IMR-90 (cell line): ENCODE measurements around the gene OSER1. TPM values are rescaled to one million over a fixed set of nuclear protein-coding genes. Genes with fewer than 3 reads are reported as not detected.
A peak's percentile ranks its signal among the peaks of the same experiment; 100 is the strongest.

Experiments
- ATAC-seq: fragments of 200-7000 bp; cut with Tn5 transposase; 2 replicates; pipeline ENCODE4 v1.9.1; 2020; ENCODE audit warnings: low read depth, mild to moderate bottlenecking, moderate library complexity
- BruUV-seq: library from RNA; stranded (reverse); fragments of 400-500 nt; replicated peaks from 2 replicates; lab custom pipeline; 2021; lab: Mats Ljungman, UMichigan
- CTCF ChIA-PET: fragments of 300-600 bp; formaldehyde crosslinking; extraction: SDS; loops from one replicate; lab custom pipeline; 2021; ENCODE audit warnings: antibody characterized with exemption; lab: Yijun Ruan, JAX
- POLR2A ChIA-PET: fragments of 300-600 bp; sonication (Branson Sonifier 250); formaldehyde crosslinking; loops from one replicate; lab custom pipeline; 2022; ENCODE audit warnings: antibody characterized with exemption; ENCODE audit not compliant: unreplicated experiment; lab: Charles Lee
- DNase-seq: peaks from one replicate; pipeline ENCODE4 v3.0.0; 2013
- H2AFZ ChIP-seq: replicated peaks from 2 replicates; pipeline ENCODE3; 2013; ENCODE audit warnings: low read length, mild to moderate bottlenecking; ENCODE audit not compliant: poor library complexity
- H2AK5ac ChIP-seq: 2 replicates; pipeline ENCODE4 v1.6.1; 2013; ENCODE audit warnings: low read depth, low read length, inconsistent platforms
- H2AK9ac ChIP-seq: replicated peaks from 2 replicates; pipeline ENCODE3; 2013; ENCODE audit warnings: mild to moderate bottlenecking, low read depth, low read length, moderate library complexity; ENCODE audit not compliant: poor library complexity
- H2BK120ac ChIP-seq: 2 replicates; pipeline ENCODE4 v1.6.1; 2013; ENCODE audit warnings: low read depth, low read length, inconsistent platforms
- H2BK15ac ChIP-seq: 3 replicates; pipeline ENCODE4 v1.6.1; 2013; ENCODE audit warnings: low read depth, low read length, inconsistent platforms
- H2BK20ac ChIP-seq: 2 replicates; pipeline ENCODE4 v1.6.1; 2013; ENCODE audit warnings: low read depth, mild to moderate bottlenecking, inconsistent platforms, low read length, moderate library complexity
- H2BK5ac ChIP-seq: 2 replicates; pipeline ENCODE4 v1.6.1; 2013; ENCODE audit warnings: mild to moderate bottlenecking, low read depth, low read length, inconsistent platforms; ENCODE audit not compliant: poor library complexity, severe bottlenecking
- H3K14ac ChIP-seq: replicated peaks from 2 replicates; pipeline ENCODE4 v1.6.1; 2013; ENCODE audit warnings: low read depth, low read length, inconsistent platforms
- H3K18ac ChIP-seq: 2 replicates; pipeline ENCODE4 v1.6.1; 2013; ENCODE audit warnings: low read depth, low read length, control low read depth
- H3K23ac ChIP-seq: 2 replicates; pipeline ENCODE4 v1.6.1; 2013; ENCODE audit warnings: low read depth, low read length, inconsistent platforms
- H3K27ac ChIP-seq: 2 replicates; pipeline ENCODE4 v1.5.1; 2013; ENCODE audit warnings: mild to moderate bottlenecking, control low read depth, low read length; ENCODE audit not compliant: insufficient read depth
- H3K27me3 ChIP-seq: 2 replicates; pipeline ENCODE4 v1.6.1; 2013; ENCODE audit warnings: low read length; ENCODE audit not compliant: control insufficient read depth, insufficient read depth
- H3K36me3 ChIP-seq: 2 replicates; pipeline ENCODE4 v1.6.1; 2013; ENCODE audit warnings: low read length, mixed read lengths; ENCODE audit not compliant: control insufficient read depth, insufficient read depth
- H3K4ac ChIP-seq: 2 replicates; pipeline ENCODE4 v1.6.1; 2013; ENCODE audit warnings: low read depth, low read length, inconsistent platforms
- H3K4me1 ChIP-seq: 2 replicates; pipeline ENCODE4 v1.6.1; 2013; ENCODE audit warnings: low read length, mixed read lengths; ENCODE audit not compliant: control insufficient read depth, insufficient read depth
- H3K4me2 ChIP-seq: 2 replicates; pipeline ENCODE4 v1.6.1; 2013; ENCODE audit warnings: low read depth, mild to moderate bottlenecking, control low read depth, low read length, moderate library complexity
- H3K4me3 ChIP-seq: 2 replicates; pipeline ENCODE4 v1.5.1; 2013; ENCODE audit warnings: low read depth, mild to moderate bottlenecking, control low read depth, low read length, moderate library complexity; ENCODE audit not compliant: insufficient read depth
- H3K56ac ChIP-seq: 2 replicates; pipeline ENCODE4 v1.6.1; 2013; ENCODE audit warnings: low read length, inconsistent platforms; ENCODE audit not compliant: insufficient read depth; ENCODE audit errors: extremely low read depth
- H3K79me1 ChIP-seq, 2 experiments: 2 replicates each; pipeline ENCODE4 v1.6.1; 2013; ENCODE audit warnings: low read length in 2 of 2, inconsistent platforms in 1 of 2, low read depth in 1 of 2
- H3K9ac ChIP-seq: 2 replicates; pipeline ENCODE4 v1.6.1; 2013; ENCODE audit warnings: low read depth, low read length, control low read depth
- H3K9me1 ChIP-seq: 2 replicates; pipeline ENCODE4 v1.6.1; 2013; ENCODE audit warnings: low read length, inconsistent platforms; ENCODE audit not compliant: insufficient read depth
- H3K9me3 ChIP-seq: 2 replicates; pipeline ENCODE4 v1.6.1; 2013; ENCODE audit warnings: low read length; ENCODE audit not compliant: control insufficient read depth, insufficient read depth
- H4K20me1 ChIP-seq: 2 replicates; pipeline ENCODE4 v1.6.1; 2013; ENCODE audit warnings: low read length, inconsistent platforms; ENCODE audit not compliant: insufficient read depth
- H4K5ac ChIP-seq: 2 replicates; pipeline ENCODE4 v1.6.1; 2013; ENCODE audit warnings: mild to moderate bottlenecking, low read depth, low read length, control low read depth
- H4K8ac ChIP-seq, 2 experiments: 2 replicates each; pipeline ENCODE4 v1.6.1; 2013; ENCODE audit warnings: low read depth in 2 of 2, low read length in 2 of 2, control low read depth in 1 of 2, inconsistent platforms in 1 of 2
- H4K91ac ChIP-seq: 2 replicates; pipeline ENCODE4 v1.6.1; 2013; ENCODE audit warnings: low read depth, low read length, inconsistent platforms; ENCODE audit not compliant: insufficient read depth
- CEBPB ChIP-seq: IDR thresholded peaks from 2 replicates; pipeline ENCODE4 v1.6.1; 2012; ENCODE audit warnings: low read depth, low read length, improper control_type of control experiment
- CHD1 ChIP-seq: IDR thresholded peaks from 2 replicates; pipeline ENCODE4 v1.6.1; 2012; ENCODE audit warnings: low read depth, low read length, improper control_type of control experiment
- FOS ChIP-seq: fragments of 150-350 bp; IDR thresholded peaks from 2 replicates; pipeline ENCODE4 v1.6.1; 2016; ENCODE audit warnings: low read depth, low read length
- MAFK ChIP-seq: IDR thresholded peaks from 2 replicates; pipeline ENCODE4 v1.6.1; 2012; ENCODE audit warnings: low read depth, low read length, improper control_type of control experiment
- MAZ ChIP-seq: IDR thresholded peaks from 2 replicates; pipeline ENCODE4 v1.6.1; 2012; ENCODE audit warnings: low read depth, mild to moderate bottlenecking, low read length, improper control_type of control experiment, moderate library complexity, borderline replicate concordance
- MXI1 ChIP-seq: IDR thresholded peaks from 2 replicates; pipeline ENCODE4 v1.6.1; 2012; ENCODE audit warnings: low read depth, mild to moderate bottlenecking, low read length, moderate library complexity, borderline replicate concordance
- NFE2L2 ChIP-seq: fragments of 150-350 bp; IDR thresholded peaks from 2 replicates; pipeline ENCODE4 v1.6.1; 2016; ENCODE audit warnings: low read depth, mild to moderate bottlenecking, low read length
- POLR2A ChIP-seq: IDR thresholded peaks from 2 replicates; pipeline ENCODE4 v1.6.1; 2012; ENCODE audit warnings: mild to moderate bottlenecking, low read depth, low read length
- RAD21 ChIP-seq: IDR thresholded peaks from 2 replicates; pipeline ENCODE4 v1.6.1; 2012; ENCODE audit warnings: low read length, improper control_type of control experiment
- RCOR1 ChIP-seq: IDR thresholded peaks from 2 replicates; pipeline ENCODE4 v1.6.1; 2012; ENCODE audit warnings: mild to moderate bottlenecking, low read length, improper control_type of control experiment; ENCODE audit not compliant: insufficient replicate concordance
- RFX5 ChIP-seq: IDR thresholded peaks from 2 replicates; pipeline ENCODE4 v1.8.0; 2012; ENCODE audit warnings: low read depth, mild to moderate bottlenecking, low read length, moderate library complexity
- SMC3 ChIP-seq: fragments of 150-350 bp; IDR thresholded peaks from 2 replicates; pipeline ENCODE4 v1.6.1; 2016; ENCODE audit warnings: low read depth, mild to moderate bottlenecking, antibody characterized with exemption, low read length, moderate library complexity
- WGBS, 2 experiments: methylation state at CpG; one replicate each; pipeline versions ENCODE4 v1.1.5 to v1.1.7; 2013; ENCODE audit warnings: missing lambda C conversion rate in 2 of 2; ENCODE audit not compliant: insufficient read length in 1 of 2; ENCODE audit errors: extremely low coverage in 2 of 2; 5-methylcytosine and 5-hydroxymethylcytosine counted together
- dilution Hi-C: fragments of 300-500 bp; cut with HindIII; formaldehyde crosslinking; loops from one replicate; pipeline ENCODE4 v1.14.3; 2018; ENCODE audit warnings: low sequenced_read_pairs; ENCODE audit not compliant: unreplicated experiment
- in situ Hi-C: fragments of 300-500 bp; cut with MboI; formaldehyde crosslinking; loops from 3 replicates; pipeline ENCODE4 v1.14.3; 2019; ENCODE audit warnings: low sequenced_read_pairs, inconsistent platforms, mixed read lengths
- intact Hi-C: fragments of 100-400 bp; cut with micrococcal nuclease; formaldehyde crosslinking; loops from 2 replicates; pipeline ENCODE4 v1.10.0; 2022
- polyA plus RNA-seq, 3 experiments: library from polyadenylated mRNA; depleted of rRNA; stranded (reverse); fragments of >200 nt; gene quantifications; 2 replicates each; pipeline ENCODE4 v1.2.3, GENCODE V29; 2012; ENCODE audit warnings: low replicate concordance in 1 of 3
- total RNA-seq: library from RNA; depleted of rRNA; stranded (reverse); fragments of >200 nt; gene quantifications from 2 replicates; pipeline ENCODE4 v1.2.3, GENCODE V29; 2012
- TF ChIP-seq, protein P1 (sequence below): fragments of 150-350 bp; IDR thresholded peaks from 2 replicates; pipeline ENCODE4 v1.6.1; 2016; ENCODE audit warnings: low read depth, mild to moderate bottlenecking, low read length, moderate library complexity, borderline replicate concordance
- TF ChIP-seq, protein P2 (sequence below): conservative IDR thresholded peaks from 2 replicates; pipeline ENCODE4 v1.5.1; 2012; ENCODE audit warnings: mild to moderate bottlenecking, low read depth, low read length, improper control_type of control experiment
- TF ChIP-seq, protein P3 (sequence below): fragments of 150-350 bp; IDR thresholded peaks from 2 replicates; pipeline ENCODE4 v1.6.1; 2017; ENCODE audit warnings: mild to moderate bottlenecking, antibody characterized with exemption, low read length, low read depth

OSER1 gene
- total and polyA plus RNA-seq, 2 of the 4 experiments (the other 2 are of a cell fraction) = 32.6 to 70.6 TPM

DNA sequence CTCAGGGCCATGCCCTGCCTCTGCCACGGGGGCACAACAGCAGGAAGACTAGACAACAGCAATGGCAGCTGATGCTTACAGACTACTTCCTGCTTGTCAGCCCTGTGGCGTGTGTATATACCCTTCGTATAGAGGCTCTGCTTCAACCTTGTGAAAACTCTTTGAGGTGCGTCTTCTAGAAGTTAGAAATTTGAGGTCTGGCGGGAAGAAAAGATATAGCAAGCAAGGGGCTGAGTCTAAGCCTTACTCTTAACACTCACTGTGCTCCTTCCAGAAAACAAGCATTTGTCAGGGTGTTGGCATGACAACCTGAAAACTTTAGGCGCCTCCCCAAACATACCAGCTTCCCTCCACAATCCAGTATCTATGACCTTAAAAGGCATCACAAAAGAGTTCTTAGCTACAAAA, 56.9 kb downstream of the OSER1 start:
- no peak overlapping the region for H3K27ac ChIP-seq
- H2BK20ac ChIP-seq = peak overlapping the region; percentile 1; the same call in 1 of the 2 replicates
- H3K18ac ChIP-seq = no peak overlapping the region
- DNase-seq (peak; percentile 13), ATAC-seq (peak; percentile 49)
- peak overlapping the region; percentile 38; the same call in 1 of the 2 replicates for H3K9ac ChIP-seq
- no peak overlapping the region for H2AK9ac ChIP-seq
- dilution Hi-C loops (no loop called here), intact Hi-C loops (no loop called here), in situ Hi-C loops (no loop called here)
- H4K8ac ChIP-seq = peak overlapping the region; percentile 15 to 75; a peak in 3 of 4 replicates
- peak overlapping the region; percentile 7; the same call in 1 of the 3 replicates for H2BK15ac ChIP-seq
- CTCF ChIA-PET = no interaction called here
- POLR2A ChIA-PET = no interaction called here
- H3K27me3 ChIP-seq = no peaks in the 10 kb centered on the region
- H3K4me1 ChIP-seq = peaks cover 2% of the 10 kb centered on the region
- TF ChIP-seq NFE2L2 (no peak), MAFK (no peak), MXI1 (no peak), CHD1 (no peak), SMC3 (no peak), POLR2A (no peak), RCOR1 (no peak), MAZ (no peak), FOS (no peak), RFX5 (no peak), CEBPB (no peak), RAD21 (no peak)
- TF ChIP-seq, protein P1, sequence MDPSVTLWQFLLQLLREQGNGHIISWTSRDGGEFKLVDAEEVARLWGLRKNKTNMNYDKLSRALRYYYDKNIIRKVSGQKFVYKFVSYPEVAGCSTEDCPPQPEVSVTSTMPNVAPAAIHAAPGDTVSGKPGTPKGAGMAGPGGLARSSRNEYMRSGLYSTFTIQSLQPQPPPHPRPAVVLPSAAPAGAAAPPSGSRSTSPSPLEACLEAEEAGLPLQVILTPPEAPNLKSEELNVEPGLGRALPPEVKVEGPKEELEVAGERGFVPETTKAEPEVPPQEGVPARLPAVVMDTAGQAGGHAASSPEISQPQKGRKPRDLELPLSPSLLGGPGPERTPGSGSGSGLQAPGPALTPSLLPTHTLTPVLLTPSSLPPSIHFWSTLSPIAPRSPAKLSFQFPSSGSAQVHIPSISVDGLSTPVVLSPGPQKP = no peak
- TF ChIP-seq, protein P2, sequence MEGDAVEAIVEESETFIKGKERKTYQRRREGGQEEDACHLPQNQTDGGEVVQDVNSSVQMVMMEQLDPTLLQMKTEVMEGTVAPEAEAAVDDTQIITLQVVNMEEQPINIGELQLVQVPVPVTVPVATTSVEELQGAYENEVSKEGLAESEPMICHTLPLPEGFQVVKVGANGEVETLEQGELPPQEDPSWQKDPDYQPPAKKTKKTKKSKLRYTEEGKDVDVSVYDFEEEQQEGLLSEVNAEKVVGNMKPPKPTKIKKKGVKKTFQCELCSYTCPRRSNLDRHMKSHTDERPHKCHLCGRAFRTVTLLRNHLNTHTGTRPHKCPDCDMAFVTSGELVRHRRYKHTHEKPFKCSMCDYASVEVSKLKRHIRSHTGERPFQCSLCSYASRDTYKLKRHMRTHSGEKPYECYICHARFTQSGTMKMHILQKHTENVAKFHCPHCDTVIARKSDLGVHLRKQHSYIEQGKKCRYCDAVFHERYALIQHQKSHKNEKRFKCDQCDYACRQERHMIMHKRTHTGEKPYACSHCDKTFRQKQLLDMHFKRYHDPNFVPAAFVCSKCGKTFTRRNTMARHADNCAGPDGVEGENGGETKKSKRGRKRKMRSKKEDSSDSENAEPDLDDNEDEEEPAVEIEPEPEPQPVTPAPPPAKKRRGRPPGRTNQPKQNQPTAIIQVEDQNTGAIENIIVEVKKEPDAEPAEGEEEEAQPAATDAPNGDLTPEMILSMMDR = no peak
- TF ChIP-seq, protein P3, sequence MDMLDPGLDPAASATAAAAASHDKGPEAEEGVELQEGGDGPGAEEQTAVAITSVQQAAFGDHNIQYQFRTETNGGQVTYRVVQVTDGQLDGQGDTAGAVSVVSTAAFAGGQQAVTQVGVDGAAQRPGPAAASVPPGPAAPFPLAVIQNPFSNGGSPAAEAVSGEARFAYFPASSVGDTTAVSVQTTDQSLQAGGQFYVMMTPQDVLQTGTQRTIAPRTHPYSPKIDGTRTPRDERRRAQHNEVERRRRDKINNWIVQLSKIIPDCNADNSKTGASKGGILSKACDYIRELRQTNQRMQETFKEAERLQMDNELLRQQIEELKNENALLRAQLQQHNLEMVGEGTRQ = no peak
- H2BK120ac ChIP-seq = peak overlapping the region; percentile 3; the same call in 1 of the 2 replicates
- no peaks in the 10 kb centered on the region for H3K36me3 ChIP-seq
- peak overlapping the region; percentile 9; the same call in 1 of the 2 replicates for H4K5ac ChIP-seq
- no peaks in the 10 kb centered on the region for H4K20me1 ChIP-seq
- peak overlapping the region; percentile 28 for H2AFZ ChIP-seq
- H3K56ac ChIP-seq = no peak overlapping the region
- no peaks in the 10 kb centered on the region for H3K9me3 ChIP-seq
- no peak overlapping the region for H3K23ac ChIP-seq
- peak overlapping the region; percentile 54; the same call in 1 of the 2 replicates for H4K91ac ChIP-seq
- 43% methylated on average over 3 of the region's 6 CpGs; no CpG with 5 or more reads in 1 of the 2 experiments for WGBS, 2 experiments
- H3K79me1 ChIP-seq = no peaks in the 10 kb centered on the region
- H3K14ac ChIP-seq = peak overlapping the region; percentile 63; the same call in 1 of the 2 replicates
- H2BK5ac ChIP-seq = no peak overlapping the region
- no peak overlapping the region for H3K4me2 ChIP-seq
- 0 out of 2 replicates have a peak overlapping the region, but pooled peaks have one; percentile 48 for H3K4ac ChIP-seq
- H2AK5ac ChIP-seq = peak overlapping the region; percentile 17; the same call in 1 of the 2 replicates
- 0 out of 2 replicates have a peak, but pooled peaks cover 8% of the 10 kb centered on the region for H3K9me1 ChIP-seq
- BruUV-seq = no TSS peak
- H3K4me3 ChIP-seq = no peak overlapping the region
